Measurements from ENCODE around the gene ADORA2A.

Gene ADORA2A

GRCh38 chr22:24410110-24410856, 17.1 kb upstream of the ADORA2A start:
- TF ChIP-seq CTCF (IDR thresholded peaks at IDR 0.05; ENCODE audit: poor library complexity, severe bottlenecking): no peak
- Histone ChIP-seq H3K36me3 (ENCODE audit: low read depth) (peaks cover 12% of the 10 kb centered on the region), H3K4me3 (ENCODE audit: severe bottlenecking) (no peak overlapping the region), H3K9me3 (ENCODE audit: severe bottlenecking) (no peaks in the 10 kb centered on the region), H3K27me3 (ENCODE audit: insufficient read depth, poor library complexity, severe bottlenecking) (no peaks in the 10 kb centered on the region), H3K27ac (ENCODE audit: poor library complexity, severe bottlenecking) (no peak overlapping the region), H3K4me1 (ENCODE audit: insufficient read depth, poor library complexity, severe bottlenecking) (peaks cover 5% of the 10 kb centered on the region)
- DNase-seq (ENCODE audit: low spot score): no peak
- peak; percentile 59; the same call in 2 of the 3 replicates for ATAC-seq (ENCODE audit: low read depth)

GRCh38 chr22:24411256-24412004, 16.0 kb upstream of the ADORA2A start:
- Histone ChIP-seq H3K4me3 (ENCODE audit: severe bottlenecking) (no peak overlapping the region), H3K36me3 (ENCODE audit: low read depth) (peaks cover 10% of the 10 kb centered on the region), H3K9me3 (ENCODE audit: severe bottlenecking) (no peaks in the 10 kb centered on the region), H3K27ac (ENCODE audit: poor library complexity, severe bottlenecking) (no peak overlapping the region), H3K4me1 (ENCODE audit: insufficient read depth, poor library complexity, severe bottlenecking) (peaks cover 5% of the 10 kb centered on the region), H3K27me3 (ENCODE audit: insufficient read depth, poor library complexity, severe bottlenecking) (no peaks in the 10 kb centered on the region)
- DNase-seq (ENCODE audit: low spot score): no peak
- TF ChIP-seq CTCF (IDR thresholded peaks at IDR 0.05; ENCODE audit: poor library complexity, severe bottlenecking): no peak
- no peak for ATAC-seq (ENCODE audit: low read depth)

GRCh38 chr22:24412274-24412673, 15.1 kb upstream of the ADORA2A start:
- Histone ChIP-seq H3K9me3 (ENCODE audit: severe bottlenecking) (no peaks in the 10 kb centered on the region), H3K4me1 (ENCODE audit: insufficient read depth, poor library complexity, severe bottlenecking) (peaks cover 5% of the 10 kb centered on the region), H3K36me3 (ENCODE audit: low read depth) (peaks cover 10% of the 10 kb centered on the region), H3K27me3 (ENCODE audit: insufficient read depth, poor library complexity, severe bottlenecking) (no peaks in the 10 kb centered on the region), H3K4me3 (ENCODE audit: severe bottlenecking) (no peak overlapping the region), H3K27ac (ENCODE audit: poor library complexity, severe bottlenecking) (no peak overlapping the region)
- no peak for DNase-seq (ENCODE audit: low spot score)
- no peak for ATAC-seq (ENCODE audit: low read depth)
- no peak for TF ChIP-seq CTCF (IDR thresholded peaks at IDR 0.05; ENCODE audit: poor library complexity, severe bottlenecking)

- TF ChIP-seq CTCF (IDR thresholded peaks at IDR 0.05; ENCODE audit: poor library complexity, severe bottlenecking): no peak
- H3K36me3 ChIP-seq (ENCODE audit: low read depth): peaks cover 10% of the 10 kb centered on the region
Observed at GRCh38 chr22:24413271-24413670, 14.1 kb upstream of the ADORA2A start.

More at GRCh38 chr22:24413271-24413670, 14.1 kb upstream of the ADORA2A start:
- no peaks in the 10 kb centered on the region for H3K9me3 ChIP-seq (ENCODE audit: severe bottlenecking)
- ATAC-seq (ENCODE audit: low read depth): no peak
- DNase-seq (ENCODE audit: low spot score): no peak
- H3K4me3 ChIP-seq (ENCODE audit: severe bottlenecking): no peak overlapping the region
- H3K27ac ChIP-seq (ENCODE audit: poor library complexity, severe bottlenecking): no peak overlapping the region
- H3K4me1 ChIP-seq (ENCODE audit: insufficient read depth, poor library complexity, severe bottlenecking): peaks cover 5% of the 10 kb centered on the region
- no peaks in the 10 kb centered on the region for H3K27me3 ChIP-seq (ENCODE audit: insufficient read depth, poor library complexity, severe bottlenecking)

All from RWPE2 (cell line).